Esophagus (tissue), 2 donors: Measurements from ENCODE around the gene ALKBH5. TPM values are rescaled to one million over a fixed set of nuclear protein-coding genes. Genes with fewer than 3 reads are reported as not detected.

ENCODE experiments used
- H3K27ac ChIP-seq, 2 donors: one replicate each; pipeline ENCODE4 v1.5.1; 2013; ENCODE audit warnings: low read depth in 2 of 2, mild to moderate bottlenecking in 2 of 2, inconsistent platforms in 1 of 2, low read length in 1 of 2, moderate library complexity in 1 of 2
- H3K27me3 ChIP-seq, 2 donors: one replicate each; pipeline ENCODE4 v1.6.1; 2013; ENCODE audit warnings: low read length in 2 of 2, control low read depth in 1 of 2, mild to moderate bottlenecking in 1 of 2; ENCODE audit not compliant: insufficient read depth in 2 of 2, control insufficient read depth in 1 of 2
- H3K36me3 ChIP-seq, 2 donors: one replicate each; pipeline ENCODE4 v1.6.1; 2013; ENCODE audit warnings: low read length in 1 of 2; ENCODE audit not compliant: control insufficient read depth in 2 of 2, insufficient read depth in 2 of 2
- H3K4me1 ChIP-seq, 2 donors: one replicate each; pipeline ENCODE4 v1.6.1; 2013; ENCODE audit warnings: low read length in 1 of 2; ENCODE audit not compliant: control insufficient read depth in 2 of 2, insufficient read depth in 2 of 2
- H3K4me3 ChIP-seq, 2 donors: one replicate each; pipeline ENCODE4 v1.5.1; 2013; ENCODE audit warnings: low read length in 2 of 2, mild to moderate bottlenecking in 2 of 2, low read depth in 1 of 2, moderate library complexity in 1 of 2
- H3K9me3 ChIP-seq, 2 donors: one replicate each; pipeline ENCODE4 v1.6.1; 2013; ENCODE audit warnings: mild to moderate bottlenecking in 2 of 2, low read depth in 1 of 2, low read length in 1 of 2, moderate library complexity in 1 of 2; ENCODE audit not compliant: control insufficient read depth in 2 of 2, insufficient read depth in 1 of 2
- WGBS, 2 donors: extraction: QIAGEN DNeasy Blood & Tissue Kit; methylation state at CpG; one replicate each; pipeline ENCODE4 v1.1.7; 2013; 5-methylcytosine and 5-hydroxymethylcytosine counted together
- polyA plus RNA-seq, 2 donors: library from polyadenylated mRNA; stranded (reverse); fragments of 200-250 nt; gene quantifications; one replicate each; pipeline ENCODE4 v1.2.3, GENCODE V29; 2013
- donor health status: healthy with polysubstance abuse.
- donor health status: Bipolar disorder and iron deficiency.

Gene ALKBH5
- polyA plus RNA-seq, 2 donors, result 19.4 to 20.4 TPM

DNA sequence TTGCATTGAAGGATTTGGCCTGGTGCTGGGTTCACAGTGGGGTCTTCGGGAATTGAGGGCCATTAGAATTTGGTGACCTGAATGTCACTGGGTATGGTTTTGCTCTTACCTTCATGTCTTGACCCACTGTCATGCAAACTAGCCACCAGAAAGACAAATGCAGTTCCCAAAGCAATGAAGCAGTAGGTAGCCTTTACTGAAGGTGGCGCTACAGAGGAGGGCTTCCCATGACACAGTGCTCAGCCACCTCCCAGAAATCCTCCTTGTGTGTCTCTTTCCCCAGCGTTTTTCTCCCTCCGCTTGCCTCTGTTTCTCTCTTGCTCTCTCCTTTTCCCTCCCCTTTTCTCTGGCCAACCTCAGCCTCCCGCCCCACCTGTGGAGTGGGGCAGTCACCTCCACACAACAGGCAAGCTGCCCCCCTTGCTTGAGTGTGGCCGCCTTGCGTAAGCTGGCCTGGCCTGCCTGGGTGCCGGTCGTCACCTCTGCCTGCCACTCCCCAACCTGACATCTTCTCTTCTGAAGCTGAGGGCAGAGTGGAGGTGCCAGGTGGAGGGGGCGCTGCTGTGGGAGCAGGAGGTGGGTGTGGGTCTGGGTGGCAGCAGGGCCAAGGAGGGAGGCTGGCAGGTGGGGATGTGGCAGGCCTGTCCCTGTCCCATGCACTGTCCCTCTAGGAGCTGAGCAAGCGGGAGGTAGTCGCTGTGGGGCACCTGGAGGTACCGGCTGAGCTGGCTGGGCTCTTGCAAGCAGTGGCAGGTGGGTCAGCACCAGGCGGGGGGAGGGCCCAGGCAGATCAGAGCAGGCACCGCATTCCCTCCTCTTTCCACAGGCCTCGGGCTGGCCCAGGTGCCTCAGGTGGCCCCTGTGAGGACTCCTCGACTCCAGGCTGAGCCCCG lies 40.3 kb upstream of the ALKBH5 start:
- no peaks in the 10 kb centered on the region for H3K27me3 ChIP-seq
- H3K4me1 ChIP-seq, result peaks cover 0 to 2% of the 10 kb centered on the region in 2 donors
- H3K4me3 ChIP-seq, result no peak overlapping the region
- no peak overlapping the region for H3K27ac ChIP-seq
- WGBS, 2 donors, result 61 to 74% methylated on average over 16 to 18 of the region's 18 CpGs
- H3K36me3 ChIP-seq, result no peaks in the 10 kb centered on the region
- no peaks in the 10 kb centered on the region for H3K9me3 ChIP-seq

DNA sequence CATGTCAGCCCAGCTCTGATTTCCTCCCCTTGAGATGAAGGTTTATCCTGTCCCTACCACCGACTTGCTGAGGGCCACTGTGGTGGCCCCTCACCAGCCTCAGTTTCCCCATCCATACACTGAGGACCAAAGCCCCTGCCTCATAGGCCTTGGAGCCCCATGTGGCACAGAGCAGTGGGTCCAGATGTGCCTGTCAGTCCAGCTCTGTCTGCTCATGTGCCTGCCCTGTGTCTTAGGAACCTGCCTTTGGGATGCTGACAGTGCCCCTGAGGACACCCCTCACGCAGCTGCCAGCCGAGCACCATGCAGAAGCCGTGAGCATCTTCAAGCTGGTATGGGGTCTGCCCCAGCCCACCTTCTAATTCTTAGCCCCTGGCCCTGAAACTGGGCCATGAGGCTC lies 39.4 kb upstream of the ALKBH5 start:
- H3K4me1 ChIP-seq, result peaks cover 0 to 2% of the 10 kb centered on the region in 2 donors
- WGBS, 2 donors, result 82 to 83% methylated on average over 4 of the region's 4 CpGs
- no peak overlapping the region for H3K4me3 ChIP-seq
- no peaks in the 10 kb centered on the region for H3K36me3 ChIP-seq
- H3K9me3 ChIP-seq, result no peaks in the 10 kb centered on the region
- no peak overlapping the region for H3K27ac ChIP-seq
- H3K27me3 ChIP-seq, result no peaks in the 10 kb centered on the region

DNA sequence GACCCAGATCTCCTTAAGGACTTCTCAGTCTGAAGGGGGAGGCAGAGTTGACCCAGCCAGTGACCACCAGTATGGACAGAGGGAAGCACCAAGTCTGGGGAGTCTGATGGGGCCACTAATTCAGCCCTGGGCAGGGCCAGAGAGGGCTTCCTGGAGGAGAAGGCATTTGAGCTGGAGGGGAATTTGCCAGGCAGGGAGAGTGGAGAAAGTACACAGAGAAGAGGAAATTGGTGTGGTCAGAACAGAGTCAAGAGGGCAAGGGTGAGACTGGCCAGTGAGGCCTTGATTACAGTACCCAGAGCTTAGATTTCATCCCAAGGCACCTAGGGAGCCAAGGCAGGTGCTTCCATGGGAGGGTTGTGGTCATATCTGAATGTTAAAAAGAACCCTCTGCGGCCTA lies 38.8 kb upstream of the ALKBH5 start:
- 90 to 100% methylated on average over 1 of the region's 1 CpG for WGBS, 2 donors

DNA sequence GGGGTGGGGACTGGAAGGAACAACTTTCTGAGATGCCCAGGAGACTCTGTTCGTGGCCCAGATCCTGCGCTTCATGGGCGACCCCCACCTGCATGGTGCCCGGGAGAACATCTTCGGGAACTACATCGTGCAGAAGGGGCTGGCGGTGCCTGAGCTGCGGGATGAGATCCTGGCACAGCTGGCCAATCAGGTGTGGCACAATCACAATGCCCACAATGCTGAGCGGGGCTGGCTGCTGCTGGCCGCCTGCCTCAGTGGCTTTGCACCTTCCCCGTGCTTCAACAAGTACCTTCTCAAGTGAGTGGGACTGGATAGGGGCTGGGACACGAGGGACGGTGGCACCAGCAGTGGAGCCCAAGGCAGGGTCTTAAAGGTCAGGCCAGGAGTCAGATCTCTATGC lies 37.8 kb upstream of the ALKBH5 start:
- no peak overlapping the region for H3K27ac ChIP-seq
- H3K4me1 ChIP-seq, result peaks cover 0 to 2% of the 10 kb centered on the region in 2 donors
- WGBS, 2 donors, result 86 to 88% methylated on average over 13 of the region's 13 CpGs
- H3K9me3 ChIP-seq, result no peaks in the 10 kb centered on the region
- no peaks in the 10 kb centered on the region for H3K36me3 ChIP-seq
- H3K4me3 ChIP-seq, result no peak overlapping the region
- H3K27me3 ChIP-seq, result no peaks in the 10 kb centered on the region

More for the DNA sequence above, 38.8 kb upstream of the ALKBH5 start:
- peaks cover 0 to 2% of the 10 kb centered on the region in 2 donors for H3K4me1 ChIP-seq
- no peak overlapping the region for H3K27ac ChIP-seq
- no peaks in the 10 kb centered on the region for H3K36me3 ChIP-seq
- no peaks in the 10 kb centered on the region for H3K27me3 ChIP-seq
- no peak overlapping the region for H3K4me3 ChIP-seq
- H3K9me3 ChIP-seq, result no peaks in the 10 kb centered on the region

DNA sequence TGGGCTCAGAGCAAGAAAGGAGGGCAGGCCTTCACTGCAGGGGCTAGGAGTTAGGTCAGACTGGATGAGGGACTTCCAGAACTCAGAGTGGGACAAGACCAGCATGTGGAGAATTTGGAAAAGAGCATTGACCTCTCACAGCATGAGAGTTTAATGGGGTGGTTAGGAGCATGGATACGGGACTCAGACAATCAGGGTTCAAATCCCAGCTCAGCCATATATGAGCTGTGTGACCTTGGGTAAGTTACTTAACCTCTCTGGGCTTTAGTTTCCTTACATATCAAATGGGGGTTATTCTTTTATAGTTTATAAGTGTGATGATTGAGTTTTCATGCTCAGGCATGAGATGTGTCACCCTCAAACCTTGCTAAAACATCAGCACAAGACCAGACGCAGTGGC lies 37.4 kb upstream of the ALKBH5 start:
- Histone ChIP-seq H3K4me1 (peaks cover 0 to 2% of the 10 kb centered on the region in 2 donors), H3K9me3 (no peaks in the 10 kb centered on the region), H3K4me3 (no peak overlapping the region), H3K27ac (no peak overlapping the region), H3K27me3 (no peaks in the 10 kb centered on the region), H3K36me3 (no peaks in the 10 kb centered on the region)
- 92 to 96% methylated on average over 2 of the region's 2 CpGs for WGBS, 2 donors

DNA sequence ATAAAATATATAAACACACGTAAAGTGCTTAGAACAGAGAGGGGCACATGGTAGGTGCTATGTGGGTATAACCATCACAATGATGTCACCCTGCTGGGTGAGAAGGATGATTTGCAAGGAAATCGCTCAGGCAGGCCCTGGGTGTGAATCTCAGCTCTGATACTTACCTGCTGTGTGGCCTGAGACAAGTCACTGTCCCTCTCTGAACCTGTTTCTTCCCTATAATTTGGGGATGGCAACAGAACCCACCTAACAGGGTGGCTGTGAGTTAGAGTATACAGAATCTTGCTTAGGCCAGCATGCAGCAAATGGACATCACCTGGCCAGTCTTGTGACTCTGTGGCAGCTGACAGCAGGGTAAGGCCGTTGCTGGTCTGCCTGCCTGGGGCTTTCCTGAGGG lies 36.6 kb upstream of the ALKBH5 start:
- Histone ChIP-seq H3K27ac (no peak overlapping the region), H3K9me3 (no peaks in the 10 kb centered on the region), H3K36me3 (no peaks in the 10 kb centered on the region), H3K4me1 (peaks cover 0 to 2% of the 10 kb centered on the region in 2 donors), H3K4me3 (no peak overlapping the region), H3K27me3 (no peaks in the 10 kb centered on the region)
- WGBS, 2 donors, result 77% methylated on average over 3 of the region's 3 CpGs

DNA sequence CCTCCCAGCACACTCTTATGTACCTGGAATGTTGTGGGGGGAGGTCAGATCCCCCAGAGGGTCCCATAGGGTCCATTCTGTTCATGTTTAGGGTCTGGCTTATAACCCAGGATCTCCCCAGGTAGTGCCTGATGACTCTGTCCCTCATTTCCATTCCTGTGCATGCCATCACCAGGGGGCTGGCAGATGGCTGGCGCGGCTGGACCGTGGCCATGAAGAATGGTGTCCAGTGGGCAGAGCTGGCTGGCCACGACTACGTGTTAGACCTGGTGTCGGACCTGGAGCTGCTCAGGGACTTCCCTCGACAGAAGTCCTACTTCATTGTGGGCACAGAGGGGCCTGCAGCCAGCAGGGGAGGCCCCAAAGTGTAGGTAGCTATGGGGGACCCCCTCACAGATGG lies 35.0 kb upstream of the ALKBH5 start:
- 87 to 93% methylated on average over 7 of the region's 7 CpGs for WGBS, 2 donors
- H3K9me3 ChIP-seq, result no peaks in the 10 kb centered on the region

DNA sequence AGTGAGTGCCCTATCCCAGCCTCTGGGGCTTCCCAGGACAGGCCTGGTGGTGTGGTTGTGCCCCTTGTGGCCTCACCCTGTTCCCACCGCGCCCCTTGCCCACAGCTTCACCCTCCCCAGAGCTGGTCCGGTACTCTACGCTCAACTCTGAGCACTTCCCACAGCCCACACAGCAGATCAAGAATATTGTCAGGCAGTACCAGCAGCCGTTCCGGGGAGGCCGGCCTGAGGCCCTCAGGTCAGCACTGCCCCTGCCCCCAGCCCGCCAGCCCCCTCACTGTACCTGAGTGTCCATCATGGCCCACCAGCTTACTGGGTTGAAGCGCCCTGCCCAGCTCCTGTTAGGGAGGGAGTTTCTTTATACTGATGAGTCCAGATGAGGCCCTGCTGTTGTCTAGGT lies 32.3 kb upstream of the ALKBH5 start:
- Histone ChIP-seq H3K27me3 (no peaks in the 10 kb centered on the region), H3K36me3 (no peaks in the 10 kb centered on the region), H3K9me3 (no peaks in the 10 kb centered on the region), H3K4me3 (no peak overlapping the region), H3K27ac (no peak overlapping the region), H3K4me1 (peaks cover 0 to 4% of the 10 kb centered on the region in 2 donors)
- WGBS, 2 donors, result 87 to 91% methylated on average over 9 of the region's 9 CpGs

More for the DNA sequence above, 35.0 kb upstream of the ALKBH5 start:
- H3K36me3 ChIP-seq, result no peaks in the 10 kb centered on the region
- H3K4me3 ChIP-seq, result no peak overlapping the region
- no peak overlapping the region for H3K27ac ChIP-seq
- H3K4me1 ChIP-seq, result peaks cover 0 to 4% of the 10 kb centered on the region in 2 donors
- no peaks in the 10 kb centered on the region for H3K27me3 ChIP-seq

DNA sequence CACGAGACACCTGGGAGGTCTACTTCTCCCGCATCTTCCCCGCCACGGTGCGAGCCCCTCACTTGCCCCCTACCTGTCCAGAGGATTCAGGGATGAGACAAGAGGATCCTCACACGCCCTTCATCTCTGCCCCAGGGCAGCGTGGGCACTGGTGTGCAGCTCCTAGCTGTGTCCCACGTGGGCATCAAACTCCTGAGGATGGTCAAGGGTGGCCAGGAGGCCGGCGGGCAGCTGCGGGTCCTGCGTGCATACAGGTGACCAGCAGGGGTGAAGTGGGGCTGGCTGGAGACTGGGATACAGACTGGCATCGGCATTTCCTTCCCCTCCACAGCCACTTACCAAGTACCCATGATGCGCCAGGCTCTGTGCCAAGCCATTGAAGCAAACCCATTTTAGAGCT lies 28.4 kb upstream of the ALKBH5 start:
- H3K27ac ChIP-seq, result no peak overlapping the region
- peaks cover 0 to 7% of the 10 kb centered on the region in 2 donors for H3K4me1 ChIP-seq
- WGBS, 2 donors, result 92 to 96% methylated on average over 14 of the region's 14 CpGs
- H3K9me3 ChIP-seq, result no peaks in the 10 kb centered on the region
- no peak overlapping the region for H3K4me3 ChIP-seq
- no peaks in the 10 kb centered on the region for H3K36me3 ChIP-seq
- no peaks in the 10 kb centered on the region for H3K27me3 ChIP-seq
